Sigmoid colon (tissue), 4 donors: ENCODE measurements around the gene VRK1.

Experiments
- EP300 ChIP-seq, 4 donors: sonication (generic); formaldehyde crosslinking; IDR thresholded peaks; one replicate each; pipeline ENCODE4 v1.6.1; 2017; ENCODE audit warnings: antibody characterized with exemption in 4 of 4
- TF ChIP-seq, protein P1 (sequence below), 4 experiments: fragments of 450-650 bp in 3 of 4; fragments of 200-600 bp in 1 of 4; IDR thresholded peaks; one replicate each; pipeline ENCODE4 v1.5.1; 2016 to 2019; ENCODE audit warnings: antibody characterized with exemption in 4 of 4, mild to moderate bottlenecking in 3 of 4, moderate library complexity in 2 of 4

DNA sequence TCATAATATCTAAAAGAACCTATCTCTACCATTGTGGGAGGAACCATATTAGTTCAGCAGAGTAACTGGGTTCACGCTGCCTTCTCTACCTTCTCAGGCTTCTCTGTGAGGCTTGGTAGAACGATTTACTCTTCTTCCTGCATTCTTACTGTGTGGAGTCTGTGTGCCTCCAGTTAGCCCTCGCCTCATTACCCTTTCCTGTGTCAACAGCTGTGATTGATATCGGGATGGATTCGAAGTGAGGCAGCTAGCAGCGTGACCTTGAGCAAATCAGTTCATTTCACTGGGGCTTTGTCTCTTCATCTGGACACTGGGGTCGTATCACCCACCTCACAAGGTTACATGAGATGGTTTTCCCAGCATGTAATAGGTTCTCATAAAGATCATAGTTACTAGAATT lies 4.6 kb upstream of the VRK1 start:
- TF ChIP-seq, protein P1, sequence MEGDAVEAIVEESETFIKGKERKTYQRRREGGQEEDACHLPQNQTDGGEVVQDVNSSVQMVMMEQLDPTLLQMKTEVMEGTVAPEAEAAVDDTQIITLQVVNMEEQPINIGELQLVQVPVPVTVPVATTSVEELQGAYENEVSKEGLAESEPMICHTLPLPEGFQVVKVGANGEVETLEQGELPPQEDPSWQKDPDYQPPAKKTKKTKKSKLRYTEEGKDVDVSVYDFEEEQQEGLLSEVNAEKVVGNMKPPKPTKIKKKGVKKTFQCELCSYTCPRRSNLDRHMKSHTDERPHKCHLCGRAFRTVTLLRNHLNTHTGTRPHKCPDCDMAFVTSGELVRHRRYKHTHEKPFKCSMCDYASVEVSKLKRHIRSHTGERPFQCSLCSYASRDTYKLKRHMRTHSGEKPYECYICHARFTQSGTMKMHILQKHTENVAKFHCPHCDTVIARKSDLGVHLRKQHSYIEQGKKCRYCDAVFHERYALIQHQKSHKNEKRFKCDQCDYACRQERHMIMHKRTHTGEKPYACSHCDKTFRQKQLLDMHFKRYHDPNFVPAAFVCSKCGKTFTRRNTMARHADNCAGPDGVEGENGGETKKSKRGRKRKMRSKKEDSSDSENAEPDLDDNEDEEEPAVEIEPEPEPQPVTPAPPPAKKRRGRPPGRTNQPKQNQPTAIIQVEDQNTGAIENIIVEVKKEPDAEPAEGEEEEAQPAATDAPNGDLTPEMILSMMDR (IDR thresholded peaks at IDR 0.05): no peak
- no peak for TF ChIP-seq EP300 (IDR thresholded peaks at IDR 0.05)
